Measurements from ENCODE around the gene NBEA.

Gene NBEA

GRCh38 chr13:35219021-35219420, 277.0 kb downstream of the NBEA start:
- H4K20me1 ChIP-seq: no peaks in the 10 kb centered on the region
- no peak overlapping the region for H3K4me3 ChIP-seq
- TF ChIP-seq Cebpa-rat (IDR thresholded peaks at IDR 0.05): no peak
- H3K4me1 ChIP-seq: no peaks in the 10 kb centered on the region
- no peak overlapping the region for H3K4me2 ChIP-seq
- H3K27me3 ChIP-seq: no peaks in the 10 kb centered on the region
- peaks cover 0 to 4% (median 0%) of the 10 kb centered on the region in 11 experiments; a peak in 1 of 22 replicates for H3K9me3 ChIP-seq (replicated peaks in 1 of 11)
- no peak overlapping the region for H3K9ac ChIP-seq
- H3K36me3 ChIP-seq: no peaks in the 10 kb centered on the region; a peak in 1 of 22 replicates
- H3K27ac ChIP-seq: no peak overlapping the region

GRCh38 chr13:35225159-35225558, 283.1 kb downstream of the NBEA start:
- no peaks in the 10 kb centered on the region for H3K27me3 ChIP-seq
- H3K9ac ChIP-seq: no peak overlapping the region
- no peak overlapping the region for H3K27ac ChIP-seq
- no peaks in the 10 kb centered on the region for H3K4me1 ChIP-seq
- H3K9me3 ChIP-seq (replicated peaks in 1 of 11): peaks cover 0 to 4% (median 0%) of the 10 kb centered on the region in 11 experiments; a peak in 1 of 22 replicates
- no peak overlapping the region for H3K4me3 ChIP-seq
- no peak for TF ChIP-seq Cebpa-rat (IDR thresholded peaks at IDR 0.05)
- H3K36me3 ChIP-seq: no peaks in the 10 kb centered on the region
- H4K20me1 ChIP-seq: no peaks in the 10 kb centered on the region
- no peak overlapping the region for H3K4me2 ChIP-seq

- H3K9ac ChIP-seq: no peak overlapping the region
Measured at GRCh38 chr13:35225582-35225981, 283.5 kb downstream of the NBEA start.

DNA sequence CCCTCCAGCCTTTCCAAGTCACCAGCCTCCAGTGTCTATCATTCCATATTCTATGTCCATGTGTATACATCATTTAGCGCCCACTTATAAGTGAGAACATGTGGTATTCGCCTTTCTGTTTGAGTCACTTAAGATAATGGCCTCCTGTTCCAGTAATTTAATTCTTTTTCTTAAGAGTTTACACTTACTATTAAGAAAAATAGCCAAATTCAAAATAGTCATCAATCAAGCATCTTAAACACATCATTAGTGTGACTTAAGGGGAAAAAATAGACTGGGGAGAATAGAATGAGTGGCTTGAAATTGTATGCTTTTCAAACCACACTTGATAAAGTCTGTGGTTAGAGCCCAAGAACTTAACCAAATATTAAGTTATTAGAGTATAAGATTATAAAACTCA, 286.5 kb downstream of the NBEA start:
- Histone ChIP-seq H3K4me2 (no peak overlapping the region), H4K20me1 (no peaks in the 10 kb centered on the region), H3K27ac (no peak overlapping the region), H3K9ac (no peak overlapping the region), H3K4me1 (no peaks in the 10 kb centered on the region), H3K27me3 (no peaks in the 10 kb centered on the region), H3K9me3 (replicated peaks in 1 of 11) (no peaks in the 10 kb centered on the region), H3K4me3 (no peak overlapping the region), H3K36me3 (no peaks in the 10 kb centered on the region)
- no peak for TF ChIP-seq Cebpa-rat (IDR thresholded peaks at IDR 0.05)

More at GRCh38 chr13:35225582-35225981, 283.5 kb downstream of the NBEA start:
- no peak overlapping the region for H3K27ac ChIP-seq
- peaks cover 0 to 4% (median 0%) of the 10 kb centered on the region in 11 experiments; a peak in 1 of 22 replicates for H3K9me3 ChIP-seq (replicated peaks in 1 of 11)
- H3K4me2 ChIP-seq: no peak overlapping the region
- no peaks in the 10 kb centered on the region for H3K4me1 ChIP-seq
- H3K27me3 ChIP-seq: no peaks in the 10 kb centered on the region
- no peak for TF ChIP-seq Cebpa-rat (IDR thresholded peaks at IDR 0.05)
- H3K36me3 ChIP-seq: no peaks in the 10 kb centered on the region
- no peak overlapping the region for H3K4me3 ChIP-seq
- H4K20me1 ChIP-seq: no peaks in the 10 kb centered on the region

DNA sequence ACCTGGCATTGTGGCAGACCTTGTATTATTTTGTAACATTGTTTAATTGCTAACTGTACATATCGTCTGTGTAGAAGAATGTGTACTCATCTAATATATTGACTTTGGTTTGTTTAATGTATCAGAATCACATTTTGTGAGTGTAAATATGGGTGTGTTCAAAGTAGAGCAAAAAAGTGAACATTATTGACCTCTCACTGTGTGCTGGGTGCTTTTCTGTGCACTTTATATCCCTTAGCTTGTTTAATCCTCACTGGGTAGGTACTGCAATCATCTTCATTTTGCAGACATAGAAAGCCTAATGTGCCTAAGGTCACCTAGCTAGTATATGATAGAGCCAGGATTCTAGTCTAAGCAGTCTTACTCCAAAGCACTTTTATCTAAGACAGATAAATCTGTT, 289.4 kb downstream of the NBEA start:
- Histone ChIP-seq H3K27me3 (no peaks in the 10 kb centered on the region), H3K4me2 (no peak overlapping the region), H3K9ac (no peak overlapping the region), H4K20me1 (no peaks in the 10 kb centered on the region), H3K4me3 (no peak overlapping the region), H3K9me3 (replicated peaks in 1 of 11) (no peaks in the 10 kb centered on the region), H3K36me3 (no peaks in the 10 kb centered on the region), H3K27ac (no peak overlapping the region), H3K4me1 (no peaks in the 10 kb centered on the region)
- TF ChIP-seq Cebpa-rat (IDR thresholded peaks at IDR 0.05): no peak

- H3K4me2 ChIP-seq: no peak overlapping the region
- no peaks in the 10 kb centered on the region for H3K4me1 ChIP-seq
- no peaks in the 10 kb centered on the region for H3K27me3 ChIP-seq
- TF ChIP-seq Cebpa-rat (IDR thresholded peaks at IDR 0.05): no peak
- no peak overlapping the region for H3K27ac ChIP-seq
- no peaks in the 10 kb centered on the region for H4K20me1 ChIP-seq
- H3K36me3 ChIP-seq: no peaks in the 10 kb centered on the region
- H3K9ac ChIP-seq: no peak overlapping the region
- H3K4me3 ChIP-seq: no peak overlapping the region
- H3K9me3 ChIP-seq (replicated peaks in 1 of 11): no peaks in the 10 kb centered on the region
Measured at GRCh38 chr13:35238274-35238673, 296.2 kb downstream of the NBEA start.

- no peak for TF ChIP-seq Cebpa-rat (IDR thresholded peaks at IDR 0.05)
- peaks cover 0 to 7% (median 6%) of the 10 kb centered on the region in 10 experiments; a peak in 8 of 20 replicates for H3K4me1 ChIP-seq
- no peaks in the 10 kb centered on the region for H3K27me3 ChIP-seq
- peaks cover 18 to 28% (median 20%) of the 10 kb centered on the region in 11 experiments for H3K9me3 ChIP-seq (replicated peaks in 1 of 11)
- no peaks in the 10 kb centered on the region for H4K20me1 ChIP-seq
- no peak overlapping the region for H3K9ac ChIP-seq
- H3K4me3 ChIP-seq: no peak overlapping the region
- peaks cover 0 to 18% (median 0%) of the 10 kb centered on the region in 11 experiments; a peak in 5 of 22 replicates for H3K36me3 ChIP-seq
- H3K4me2 ChIP-seq: peak overlapping the region in 4 of 11 experiments; percentile 0 to 23 (median 10); a peak in 3 of 22 replicates
- no peak overlapping the region for H3K27ac ChIP-seq
Measured at GRCh38 chr13:35252536-35253205, 310.6 kb downstream of the NBEA start.

DNA sequence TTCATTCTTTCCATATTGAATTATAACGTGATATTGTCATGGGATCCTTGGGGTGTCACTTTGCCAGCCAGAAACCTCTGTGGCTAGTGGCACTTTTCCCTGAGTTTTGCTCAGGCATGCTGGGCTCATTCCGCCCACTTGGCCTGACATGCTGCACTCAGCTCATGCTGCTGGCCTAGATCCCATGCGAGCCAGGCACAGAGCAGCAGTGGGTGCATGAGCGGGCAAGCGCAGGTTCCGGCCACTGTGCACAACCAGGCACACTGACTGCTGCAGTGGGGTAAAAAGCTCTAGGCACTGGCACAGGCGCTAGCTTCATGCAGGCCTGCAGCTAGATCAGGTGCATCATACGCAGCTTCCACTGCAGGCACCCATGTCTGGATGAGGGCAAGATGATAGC, 313.2 kb downstream of the NBEA start:
- TF ChIP-seq Cebpa-rat (IDR thresholded peaks at IDR 0.05): no peak
- no peak overlapping the region for H3K4me3 ChIP-seq
- H4K20me1 ChIP-seq: no peaks in the 10 kb centered on the region
- no peak overlapping the region for H3K4me2 ChIP-seq
- H3K27ac ChIP-seq: no peak overlapping the region
- no peak overlapping the region for H3K9ac ChIP-seq
- peaks cover 18 to 21% (median 20%) of the 10 kb centered on the region in 11 experiments for H3K9me3 ChIP-seq (replicated peaks in 1 of 11)
- peaks cover 0 to 18% (median 0%) of the 10 kb centered on the region in 11 experiments; a peak in 5 of 22 replicates for H3K36me3 ChIP-seq
- H3K27me3 ChIP-seq: no peaks in the 10 kb centered on the region
- H3K4me1 ChIP-seq: peaks cover 0 to 7% (median 6%) of the 10 kb centered on the region in 10 experiments; a peak in 8 of 20 replicates

- no peaks in the 10 kb centered on the region for H3K27me3 ChIP-seq
- no peaks in the 10 kb centered on the region for H4K20me1 ChIP-seq
- no peak overlapping the region for H3K9ac ChIP-seq
- no peak overlapping the region for H3K4me2 ChIP-seq
- no peak overlapping the region for H3K4me3 ChIP-seq
- H3K36me3 ChIP-seq: peaks cover 0 to 11% (median 0%) of the 10 kb centered on the region in 11 experiments; a peak in 5 of 22 replicates
- TF ChIP-seq Cebpa-rat (IDR thresholded peaks at IDR 0.05): no peak
- H3K27ac ChIP-seq: no peak overlapping the region
- peaks cover 18 to 21% (median 20%) of the 10 kb centered on the region in 11 experiments for H3K9me3 ChIP-seq (replicated peaks in 1 of 11)
- H3K4me1 ChIP-seq: peaks cover 0 to 7% (median 6%) of the 10 kb centered on the region in 10 experiments; a peak in 8 of 20 replicates
Measured at GRCh38 chr13:35256459-35257148, 314.5 kb downstream of the NBEA start.
